ENCODE results near the gene ARID3A.
"Not testable (repeated sequence)": the region's sequence is repeated elsewhere in the genome, so short reads cannot be mapped to it uniquely, and the experiment has no call there.

Gene ARID3A

DNA sequence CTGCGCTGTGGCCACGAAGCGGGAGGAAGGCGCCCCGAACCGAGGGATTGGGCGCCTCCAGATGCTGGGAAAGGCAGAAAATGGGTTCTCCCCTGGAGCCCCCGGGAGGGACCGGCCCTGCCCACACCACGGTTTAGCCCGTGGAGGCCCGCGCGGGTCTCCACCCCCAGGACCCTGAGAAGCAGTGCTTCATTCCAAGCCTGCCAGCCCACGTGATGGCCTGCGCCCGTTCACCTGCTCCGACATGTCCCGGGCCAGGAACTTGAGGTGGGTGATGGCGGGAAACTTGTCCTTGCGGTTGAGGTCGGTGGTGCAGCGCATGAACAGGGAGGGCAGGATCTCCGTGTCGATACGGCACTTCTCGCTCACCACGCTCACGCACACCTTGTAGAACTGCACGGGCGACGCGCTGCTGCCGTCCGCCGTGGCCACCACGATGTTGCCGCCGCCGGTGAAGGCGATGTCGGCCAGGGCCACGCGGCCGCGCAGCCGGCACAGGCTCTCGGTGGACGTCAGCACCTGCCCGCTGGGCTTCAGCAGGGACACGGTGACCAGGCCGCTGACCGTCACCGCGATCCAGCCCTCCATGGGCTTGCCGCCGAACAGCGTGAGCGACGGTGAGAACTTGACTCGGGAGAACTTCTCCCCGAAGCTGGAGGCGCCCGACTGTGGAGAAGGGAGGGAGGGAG is 40.2 kb upstream of the ARID3A start:
- Histone ChIP-seq H3K27me3 (ENCODE audit: control insufficient read depth, insufficient read depth, low read length) (no peaks in the 10 kb centered on the region), H3K27ac (ENCODE audit: low read depth, low read length) (no peak overlapping the region), H3K36me3 (ENCODE audit: control insufficient read depth, insufficient read depth, low read length) (peaks cover 24% of the 10 kb centered on the region), H3K4me3 (ENCODE audit: low read length) (no peak overlapping the region), H3K9ac (ENCODE audit: low read length) (no peak overlapping the region), H3K4me1 (ENCODE audit: control insufficient read depth, insufficient read depth, low read length) (no peaks in the 10 kb centered on the region)

DNA sequence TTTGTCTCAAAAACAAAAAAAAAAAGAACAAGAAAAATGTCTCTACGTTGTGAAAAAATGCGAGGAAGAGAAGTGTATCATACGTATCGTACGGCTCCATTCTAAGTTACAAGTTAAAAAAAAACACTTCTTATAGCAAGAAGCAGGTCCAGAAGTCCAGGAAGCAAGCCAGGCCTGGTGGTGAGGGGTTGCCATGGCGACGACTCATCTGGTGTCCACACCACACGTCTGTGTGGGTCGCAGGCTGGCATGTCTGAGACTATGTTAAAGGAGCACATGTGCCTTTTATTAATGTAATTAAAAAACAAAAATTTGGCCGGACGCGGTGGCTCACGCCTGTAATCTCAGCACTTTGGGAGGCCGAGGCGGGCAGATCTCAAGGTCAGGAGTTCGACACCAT is 38.8 kb upstream of the ARID3A start:
- H3K4me1 ChIP-seq (ENCODE audit: control insufficient read depth, insufficient read depth, low read length), result no peaks in the 10 kb centered on the region
- no peak overlapping the region for H3K4me3 ChIP-seq (ENCODE audit: low read length)
- no peak overlapping the region for H3K9ac ChIP-seq (ENCODE audit: low read length)
- H3K36me3 ChIP-seq (ENCODE audit: control insufficient read depth, insufficient read depth, low read length), result peaks cover 18% of the 10 kb centered on the region
- H3K27ac ChIP-seq (ENCODE audit: low read depth, low read length), result no peak overlapping the region
- H3K27me3 ChIP-seq (ENCODE audit: control insufficient read depth, insufficient read depth, low read length), result no peaks in the 10 kb centered on the region

DNA sequence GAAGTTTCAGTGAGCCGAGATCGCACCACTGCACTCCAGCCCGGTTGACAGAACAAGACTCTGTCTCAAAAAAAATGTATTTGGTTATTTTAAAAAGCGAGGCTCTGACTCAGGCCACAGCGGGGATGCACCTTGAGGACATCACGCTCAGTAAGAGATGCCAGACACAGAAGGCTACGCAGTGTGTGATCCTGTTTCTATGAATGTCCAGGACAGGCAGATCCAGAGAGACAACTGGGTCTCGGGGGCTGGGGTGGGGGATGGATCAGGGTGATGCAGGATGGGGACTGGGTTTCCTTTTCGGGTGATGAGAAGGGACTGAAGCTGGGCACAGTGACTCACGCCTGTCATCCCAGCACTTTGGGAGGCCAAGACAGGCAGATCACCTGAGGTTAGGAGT is 38.2 kb upstream of the ARID3A start:
- Histone ChIP-seq H3K27ac (ENCODE audit: low read depth, low read length) (no peak overlapping the region), H3K4me3 (ENCODE audit: low read length) (no peak overlapping the region), H3K36me3 (ENCODE audit: control insufficient read depth, insufficient read depth, low read length) (peaks cover 17% of the 10 kb centered on the region), H3K27me3 (ENCODE audit: control insufficient read depth, insufficient read depth, low read length) (no peaks in the 10 kb centered on the region), H3K9ac (ENCODE audit: low read length) (no peak overlapping the region), H3K4me1 (ENCODE audit: control insufficient read depth, insufficient read depth, low read length) (no peaks in the 10 kb centered on the region)

DNA sequence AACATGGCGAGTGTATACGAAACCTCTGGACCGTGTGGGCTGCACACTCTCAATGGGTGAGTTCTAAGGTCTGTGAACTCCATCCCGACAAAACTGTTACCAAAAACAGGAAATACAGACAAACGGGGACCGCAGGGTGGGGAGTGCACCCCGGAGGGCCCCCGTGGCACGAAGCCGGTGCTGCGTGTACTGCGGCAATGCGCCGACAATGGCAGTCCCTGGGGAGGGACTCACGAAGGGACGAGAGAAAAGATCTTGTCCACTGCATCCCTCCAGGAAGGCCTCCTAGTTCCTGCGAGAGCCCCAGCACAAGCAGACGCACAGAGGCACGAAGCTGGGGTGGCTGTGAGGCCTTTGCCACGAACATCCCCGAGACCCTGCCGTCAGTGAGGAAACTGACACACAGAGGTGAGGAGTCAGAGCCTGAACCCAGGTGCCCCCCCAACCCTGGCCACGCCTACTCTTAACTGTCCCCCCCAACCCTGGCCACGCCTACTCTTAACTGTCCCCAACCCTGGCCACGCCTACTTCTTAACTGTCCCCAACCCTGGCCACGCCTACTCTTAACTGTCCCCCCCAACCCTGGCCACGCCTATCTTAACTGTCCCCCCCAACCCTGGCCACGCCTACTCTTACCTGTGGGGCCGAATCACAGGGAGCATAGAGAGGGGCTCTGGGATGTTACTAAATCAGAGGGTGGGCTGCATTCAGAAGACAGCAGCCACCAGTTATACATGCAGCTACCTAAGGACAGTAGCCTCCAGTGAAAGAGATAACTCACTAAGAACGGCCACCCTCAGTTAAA is 37.1 kb upstream of the ARID3A start:
- no peak overlapping the region for H3K27ac ChIP-seq (ENCODE audit: low read depth, low read length)
- H3K4me1 ChIP-seq (ENCODE audit: control insufficient read depth, insufficient read depth, low read length), result no peaks in the 10 kb centered on the region
- H3K27me3 ChIP-seq (ENCODE audit: control insufficient read depth, insufficient read depth, low read length), result no peaks in the 10 kb centered on the region
- H3K36me3 ChIP-seq (ENCODE audit: control insufficient read depth, insufficient read depth, low read length), result peaks cover 11% of the 10 kb centered on the region
- H3K4me3 ChIP-seq (ENCODE audit: low read length), result no peak overlapping the region
- H3K9ac ChIP-seq (ENCODE audit: low read length), result no peak overlapping the region

DNA sequence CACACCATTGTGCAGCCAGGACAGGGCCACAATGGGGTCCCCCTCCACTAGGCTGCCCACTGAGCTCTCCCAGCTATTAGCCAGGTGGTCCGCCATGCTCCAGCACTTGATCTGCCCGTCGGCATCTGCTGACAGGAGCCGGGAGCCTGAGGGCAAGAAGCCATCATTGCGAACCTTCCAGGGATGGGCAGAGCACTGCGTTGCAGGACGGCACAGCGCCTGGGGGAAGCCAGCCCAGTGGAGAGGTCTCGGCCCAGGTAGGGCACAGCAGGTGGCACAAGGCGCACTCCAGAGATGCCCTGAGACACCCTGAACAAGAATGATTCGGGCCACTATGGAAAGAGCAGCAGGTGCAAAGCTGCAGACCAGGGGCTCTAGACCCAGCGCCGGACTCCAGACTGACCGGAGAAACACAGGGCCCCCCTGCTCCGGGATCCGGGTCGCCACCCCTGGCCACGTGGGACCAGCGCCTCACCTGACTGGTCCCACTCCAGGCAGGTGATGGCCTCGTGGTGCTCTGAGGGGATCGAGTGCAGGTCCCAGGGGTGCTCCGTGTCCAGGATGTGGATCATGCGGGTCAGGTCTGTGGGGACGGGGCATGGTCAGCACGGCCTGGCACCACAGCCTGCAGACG is 36.1 kb upstream of the ARID3A start:
- no peak overlapping the region for H3K27ac ChIP-seq (ENCODE audit: low read depth, low read length)
- H3K27me3 ChIP-seq (ENCODE audit: control insufficient read depth, insufficient read depth, low read length), result no peaks in the 10 kb centered on the region
- H3K4me1 ChIP-seq (ENCODE audit: control insufficient read depth, insufficient read depth, low read length), result no peaks in the 10 kb centered on the region
- H3K4me3 ChIP-seq (ENCODE audit: low read length), result no peak overlapping the region
- H3K9ac ChIP-seq (ENCODE audit: low read length), result no peak overlapping the region
- H3K36me3 ChIP-seq (ENCODE audit: control insufficient read depth, insufficient read depth, low read length), result peaks cover 10% of the 10 kb centered on the region

DNA sequence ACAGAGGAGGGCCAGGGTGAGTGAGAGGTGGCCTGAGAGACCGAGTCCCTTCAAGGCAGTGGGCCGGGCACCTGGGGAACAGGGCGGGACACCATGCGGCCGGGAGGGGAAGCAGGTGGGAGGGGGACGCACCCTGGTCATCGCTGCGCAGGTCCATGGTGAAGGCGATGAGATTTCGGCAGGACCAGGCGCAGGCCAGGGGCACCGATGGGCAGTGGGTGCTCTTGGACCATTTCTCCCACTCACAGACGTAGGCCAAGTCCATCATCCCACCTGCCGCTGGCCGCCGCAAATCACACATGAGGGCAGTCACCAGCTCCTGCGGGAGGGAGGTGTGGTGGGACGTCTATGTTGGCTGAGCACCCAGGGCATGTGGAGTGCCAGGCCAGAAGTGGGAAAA is 35.0 kb upstream of the ARID3A start:
- Histone ChIP-seq H3K9ac (ENCODE audit: low read length) (no peak overlapping the region), H3K27me3 (ENCODE audit: control insufficient read depth, insufficient read depth, low read length) (no peaks in the 10 kb centered on the region), H3K27ac (ENCODE audit: low read depth, low read length) (no peak overlapping the region), H3K36me3 (ENCODE audit: control insufficient read depth, insufficient read depth, low read length) (peaks cover 6% of the 10 kb centered on the region), H3K4me1 (ENCODE audit: control insufficient read depth, insufficient read depth, low read length) (no peaks in the 10 kb centered on the region), H3K4me3 (ENCODE audit: low read length) (no peak overlapping the region)

DNA sequence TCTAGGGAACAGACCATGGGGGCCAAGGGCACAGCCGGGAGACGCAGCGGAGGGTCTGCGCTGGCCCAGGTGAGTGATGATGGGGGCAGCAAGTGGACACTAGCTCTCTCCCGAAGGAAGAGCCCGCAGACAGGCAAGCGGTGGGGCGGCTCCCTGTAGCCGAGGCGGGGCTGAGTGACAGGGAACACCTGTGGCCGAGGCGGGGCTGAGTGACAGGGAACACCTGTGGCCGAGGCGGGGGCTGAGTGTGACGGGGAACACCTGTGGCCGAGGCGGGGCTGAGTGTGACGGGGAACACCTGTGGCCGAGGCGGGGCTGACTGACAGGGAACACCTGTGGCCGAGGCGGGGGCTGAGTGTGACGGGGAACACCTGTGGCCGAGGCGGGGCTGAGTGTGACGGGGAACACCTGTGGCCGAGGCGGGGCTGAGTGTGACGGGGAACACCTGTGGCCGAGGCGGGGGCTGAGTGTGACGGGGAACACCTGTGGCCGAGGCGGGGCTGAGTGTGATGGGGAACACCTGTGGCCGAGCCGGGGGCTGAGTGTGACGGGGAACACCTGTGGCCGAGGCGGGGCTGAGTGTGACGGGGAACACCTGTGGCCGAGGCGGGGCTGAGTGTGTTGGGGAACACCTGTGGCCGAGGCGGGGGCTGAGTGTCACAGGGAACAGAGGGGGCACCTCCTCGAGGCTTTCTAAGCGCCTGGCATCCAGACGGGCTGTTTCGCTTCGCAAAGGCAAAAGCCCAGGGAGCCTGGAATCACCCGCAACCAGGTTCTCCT is 34.2 kb upstream of the ARID3A start:
- H3K27me3 ChIP-seq (ENCODE audit: control insufficient read depth, insufficient read depth, low read length); H3K36me3 ChIP-seq (ENCODE audit: control insufficient read depth, insufficient read depth, low read length); H3K4me1 ChIP-seq (ENCODE audit: control insufficient read depth, insufficient read depth, low read length); H3K27ac ChIP-seq (ENCODE audit: low read depth, low read length): not testable (repeated sequence)
- Histone ChIP-seq H3K9ac (ENCODE audit: low read length) (peak overlapping the region; percentile 56), H3K4me3 (ENCODE audit: low read length) (peak overlapping the region; percentile 73)

DNA sequence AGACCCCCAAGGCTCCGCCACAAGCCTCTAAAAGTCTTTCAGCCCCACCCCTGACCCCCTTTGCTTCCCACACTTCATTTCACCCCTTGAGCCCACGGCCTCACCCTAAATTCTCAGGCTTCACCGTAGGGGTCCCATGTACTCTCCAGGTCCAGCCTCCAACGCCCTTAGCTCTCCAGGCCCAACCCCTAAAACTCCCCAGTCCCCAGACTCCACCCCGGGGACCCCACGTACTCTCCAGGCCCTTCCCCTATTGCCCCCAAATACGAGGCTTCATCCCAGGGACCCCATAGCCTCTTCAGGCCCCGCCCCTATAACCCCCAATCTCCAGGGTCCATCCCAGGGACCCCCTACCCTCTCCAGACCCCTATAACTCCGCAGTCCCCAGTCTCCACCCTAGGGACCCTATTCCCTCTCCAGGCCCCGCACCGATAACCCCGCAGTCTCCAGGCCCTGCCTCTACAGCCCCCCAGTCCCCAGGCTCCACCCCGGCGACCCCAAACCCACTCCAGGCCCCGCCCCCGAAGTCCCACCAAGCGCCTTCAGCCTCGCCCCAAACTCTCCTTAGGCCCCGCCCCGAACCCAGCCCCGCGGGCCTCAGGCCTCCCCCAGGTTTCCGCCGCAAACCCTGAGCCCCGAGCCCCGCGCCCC is 33.5 kb upstream of the ARID3A start:
- Histone ChIP-seq H3K27me3 (ENCODE audit: control insufficient read depth, insufficient read depth, low read length) (no peaks in the 10 kb centered on the region), H3K36me3 (ENCODE audit: control insufficient read depth, insufficient read depth, low read length) (peaks cover 6% of the 10 kb centered on the region), H3K9ac (ENCODE audit: low read length) (peak overlapping the region; percentile 56), H3K4me3 (ENCODE audit: low read length) (peak overlapping the region; percentile 73), H3K27ac (ENCODE audit: low read depth, low read length) (peak overlapping the region; percentile 97), H3K4me1 (ENCODE audit: control insufficient read depth, insufficient read depth, low read length) (no peaks in the 10 kb centered on the region)

DNA sequence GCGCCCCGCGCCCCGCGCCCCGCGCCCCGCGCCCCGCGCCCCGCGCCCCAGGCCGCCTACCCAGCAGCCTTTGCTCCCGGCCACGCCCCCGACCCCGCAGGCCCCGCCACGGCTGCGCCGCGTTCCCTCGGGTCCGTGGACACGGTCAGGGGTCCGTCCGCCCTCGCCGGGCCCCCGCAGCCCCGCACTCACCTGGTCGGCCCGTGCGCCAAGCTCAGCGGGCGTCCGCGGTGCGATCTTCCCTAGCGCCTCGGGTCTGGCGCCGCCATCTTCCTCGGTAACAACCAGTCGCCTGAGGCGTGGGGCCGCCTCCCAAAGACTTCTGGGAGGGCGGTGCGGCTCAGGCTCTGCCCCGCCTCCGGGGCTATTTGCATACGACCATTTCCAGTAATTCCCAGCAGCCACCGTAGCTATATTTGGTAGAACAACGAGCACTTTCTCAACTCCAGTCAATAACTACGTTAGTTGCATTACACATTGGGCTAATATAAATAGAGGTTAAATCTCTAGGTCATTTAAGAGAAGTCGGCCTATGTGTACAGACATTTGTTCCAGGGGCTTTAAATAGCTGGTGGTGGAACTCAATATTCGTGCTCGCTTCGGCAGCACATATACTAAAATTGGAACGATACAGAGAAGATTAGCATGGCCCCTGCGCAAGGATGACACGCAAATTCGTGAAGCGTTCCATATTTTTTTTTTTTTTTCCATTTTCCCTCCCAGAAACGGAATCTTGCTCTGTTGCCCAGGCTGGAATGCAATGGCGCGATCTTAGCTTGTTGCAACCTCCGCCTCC is 32.7 kb upstream of the ARID3A start, which contains the start of the genes MED16 and RNU6-9:
Gene MED16 (minus strand): TSS at position 294 of the 796 bp plus-strand sequence. CDS start 2,056 bp downstream, outside the sequence.
Gene RNU6-9 (plus strand): TSS at position 591 of the 796 bp plus-strand sequence.
- no peaks in the 10 kb centered on the region for H3K27me3 ChIP-seq (ENCODE audit: control insufficient read depth, insufficient read depth, low read length)
- peak within 1 kb of the TSS; percentile 78 for H3K4me3 ChIP-seq (ENCODE audit: low read length)
- peak within 1 kb of the TSS; percentile 56 for H3K9ac ChIP-seq (ENCODE audit: low read length)
- peaks cover 6% of the 10 kb centered on the region for H3K36me3 ChIP-seq (ENCODE audit: control insufficient read depth, insufficient read depth, low read length)
- peak within 1 kb of the TSS; percentile 97 for H3K27ac ChIP-seq (ENCODE audit: low read depth, low read length)
- no peaks in the 10 kb centered on the region for H3K4me1 ChIP-seq (ENCODE audit: control insufficient read depth, insufficient read depth, low read length)

DNA sequence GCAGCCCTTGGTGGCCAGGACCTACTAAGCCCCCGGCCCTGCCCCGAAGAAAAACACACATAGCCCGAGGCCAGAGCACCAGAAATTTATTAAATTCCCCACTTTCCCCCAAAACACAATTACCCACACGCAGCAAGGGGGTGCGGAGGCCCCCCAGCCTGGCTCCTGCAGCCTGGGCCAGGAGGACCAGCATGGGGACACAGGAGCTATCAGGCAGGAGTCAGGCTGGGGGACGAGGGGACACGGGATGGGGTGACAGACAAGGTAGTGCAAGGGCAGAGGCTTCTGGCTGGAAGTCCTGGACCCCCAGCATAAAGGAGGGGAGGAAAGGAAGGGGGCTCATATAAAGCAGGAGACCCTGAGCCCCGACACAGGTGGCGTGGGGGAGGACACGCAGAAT is 29.4 kb upstream of the ARID3A start:
- H3K4me1 ChIP-seq (ENCODE audit: control insufficient read depth, insufficient read depth, low read length), result no peaks in the 10 kb centered on the region
- no peak overlapping the region for H3K9ac ChIP-seq (ENCODE audit: low read length)
- H3K36me3 ChIP-seq (ENCODE audit: control insufficient read depth, insufficient read depth, low read length), result no peaks in the 10 kb centered on the region
- H3K27ac ChIP-seq (ENCODE audit: low read depth, low read length), result no peak overlapping the region
- H3K27me3 ChIP-seq (ENCODE audit: control insufficient read depth, insufficient read depth, low read length), result no peaks in the 10 kb centered on the region
- no peak overlapping the region for H3K4me3 ChIP-seq (ENCODE audit: low read length)

DNA sequence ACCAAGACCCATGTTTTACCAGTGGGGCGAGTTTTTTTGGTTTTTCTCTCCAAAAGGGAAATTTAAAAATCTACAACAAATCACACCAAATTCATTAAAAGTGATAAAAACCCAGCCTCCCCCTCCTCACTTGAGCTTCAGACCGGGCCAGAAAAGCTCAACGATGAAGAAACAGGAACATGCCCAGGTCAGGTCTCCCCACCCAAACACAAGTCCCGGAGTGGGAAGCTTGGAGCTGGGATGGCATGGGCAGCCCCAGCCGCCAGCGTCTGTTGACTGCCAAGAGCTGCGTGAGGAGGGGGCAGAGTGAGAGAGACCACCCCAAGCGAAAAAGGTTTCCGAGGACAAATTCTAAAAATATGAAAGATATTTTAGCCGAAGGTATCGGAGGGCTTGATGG is 28.8 kb upstream of the ARID3A start:
- no peak overlapping the region for H3K9ac ChIP-seq (ENCODE audit: low read length)
- no peak overlapping the region for H3K27ac ChIP-seq (ENCODE audit: low read depth, low read length)
- peaks cover 3% of the 10 kb centered on the region for H3K36me3 ChIP-seq (ENCODE audit: control insufficient read depth, insufficient read depth, low read length)
- no peaks in the 10 kb centered on the region for H3K27me3 ChIP-seq (ENCODE audit: control insufficient read depth, insufficient read depth, low read length)
- H3K4me3 ChIP-seq (ENCODE audit: low read length), result no peak overlapping the region
- no peaks in the 10 kb centered on the region for H3K4me1 ChIP-seq (ENCODE audit: control insufficient read depth, insufficient read depth, low read length)

All from rectal smooth muscle tissue (tissue), 1 donor.